ENCODE results near the gene C1QTNF6. TPM values are rescaled to one million over a fixed set of nuclear protein-coding genes. Genes with fewer than 3 reads are reported as not detected.

Gene C1QTNF6
- total and polyA plus RNA-seq, 10 of the 15 experiments (the other 5 are each of a cell fraction or from before 2014, with no cell fraction given) = 0.16 to 4.1 (median 1.3) TPM

DNA sequence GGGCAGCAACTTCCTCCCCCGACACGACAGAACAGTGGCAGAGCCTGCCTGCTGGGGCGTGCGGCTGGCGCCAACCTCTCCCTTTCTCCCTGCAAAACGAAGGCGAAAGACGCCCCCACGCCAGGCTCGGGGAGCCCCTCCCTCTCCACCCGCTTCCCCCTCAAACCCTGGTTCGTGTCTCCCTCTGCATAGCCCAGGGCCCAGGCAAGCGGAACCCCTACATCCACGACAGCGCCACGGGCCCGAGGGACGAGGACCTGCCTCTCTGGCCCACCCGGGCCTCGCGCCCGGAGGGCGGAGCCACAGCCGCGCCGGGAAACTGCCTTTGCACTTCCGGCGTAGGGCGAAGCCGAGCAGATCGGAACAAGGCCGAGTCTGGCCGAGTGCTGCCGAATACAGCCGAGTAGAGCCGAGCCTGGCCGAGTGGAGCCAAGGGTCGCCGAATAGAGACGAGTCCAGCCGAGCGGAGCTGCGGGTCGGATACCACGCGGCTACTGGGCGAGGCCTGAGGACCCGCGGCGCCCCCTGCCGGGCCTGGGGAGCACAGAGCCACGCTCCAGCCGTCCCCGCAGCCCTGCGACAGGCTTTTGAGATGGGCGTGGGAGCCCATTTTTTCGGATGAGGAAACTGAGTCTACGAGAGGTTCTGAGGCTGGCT, 11.2 kb upstream of the C1QTNF6 start (continued):
- TF ChIP-seq, protein P1, sequence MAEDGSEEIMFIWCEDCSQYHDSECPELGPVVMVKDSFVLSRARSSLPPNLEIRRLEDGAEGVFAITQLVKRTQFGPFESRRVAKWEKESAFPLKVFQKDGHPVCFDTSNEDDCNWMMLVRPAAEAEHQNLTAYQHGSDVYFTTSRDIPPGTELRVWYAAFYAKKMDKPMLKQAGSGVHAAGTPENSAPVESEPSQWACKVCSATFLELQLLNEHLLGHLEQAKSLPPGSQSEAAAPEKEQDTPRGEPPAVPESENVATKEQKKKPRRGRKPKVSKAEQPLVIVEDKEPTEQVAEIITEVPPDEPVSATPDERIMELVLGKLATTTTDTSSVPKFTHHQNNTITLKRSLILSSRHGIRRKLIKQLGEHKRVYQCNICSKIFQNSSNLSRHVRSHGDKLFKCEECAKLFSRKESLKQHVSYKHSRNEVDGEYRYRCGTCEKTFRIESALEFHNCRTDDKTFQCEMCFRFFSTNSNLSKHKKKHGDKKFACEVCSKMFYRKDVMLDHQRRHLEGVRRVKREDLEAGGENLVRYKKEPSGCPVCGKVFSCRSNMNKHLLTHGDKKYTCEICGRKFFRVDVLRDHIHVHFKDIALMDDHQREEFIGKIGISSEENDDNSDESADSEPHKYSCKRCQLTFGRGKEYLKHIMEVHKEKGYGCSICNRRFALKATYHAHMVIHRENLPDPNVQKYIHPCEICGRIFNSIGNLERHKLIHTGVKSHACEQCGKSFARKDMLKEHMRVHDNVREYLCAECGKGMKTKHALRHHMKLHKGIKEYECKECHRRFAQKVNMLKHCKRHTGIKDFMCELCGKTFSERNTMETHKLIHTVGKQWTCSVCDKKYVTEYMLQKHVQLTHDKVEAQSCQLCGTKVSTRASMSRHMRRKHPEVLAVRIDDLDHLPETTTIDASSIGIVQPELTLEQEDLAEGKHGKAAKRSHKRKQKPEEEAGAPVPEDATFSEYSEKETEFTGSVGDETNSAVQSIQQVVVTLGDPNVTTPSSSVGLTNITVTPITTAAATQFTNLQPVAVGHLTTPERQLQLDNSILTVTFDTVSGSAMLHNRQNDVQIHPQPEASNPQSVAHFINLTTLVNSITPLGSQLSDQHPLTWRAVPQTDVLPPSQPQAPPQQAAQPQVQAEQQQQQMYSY (CRISPR knock-in tag; IDR thresholded peaks at IDR 0.05) = no peak
- TF ChIP-seq STAT3 (IDR thresholded peaks at IDR 0.05; ENCODE audit: low read depth, low read length) (no peak), ZZZ3 (IDR thresholded peaks at IDR 0.05; ENCODE audit: control insufficient read depth, insufficient read length, low read depth) (no peak), EP300 (IDR thresholded peaks at IDR 0.05; ENCODE audit: borderline replicate concordance in 1 of 2, control insufficient read depth in 1 of 2, low read depth in 2 of 2, low read length in 2 of 2) (no peak), LARP7 (IDR thresholded peaks at IDR 0.05) (peak; percentile 48), CREM (IDR thresholded peaks at IDR 0.05; ENCODE audit: low read depth) (peak; percentile 16; the same call in 1 of the 2 replicates), E2F8 (IDR thresholded peaks at IDR 0.05; ENCODE audit: low read depth, partially characterized antibody) (no peak), HDAC6 (IDR thresholded peaks at IDR 0.05; ENCODE audit: unreplicated experiment) (no peak), ZNF274 (IDR thresholded peaks at IDR 0.05; ENCODE audit: insufficient read depth, insufficient read length) (no peak), HDGF (IDR thresholded peaks at IDR 0.05) (peak; percentile 90), EGR1 (IDR thresholded peaks at IDR 0.05; ENCODE audit: borderline replicate concordance in 1 of 2, low read depth in 2 of 2, low read length in 2 of 2) (peak in 1 of 2 experiments; percentile 17; a peak in 1 of 3 replicates), JUND (IDR thresholded peaks at IDR 0.05; ENCODE audit: low read depth, low read length) (0 out of 2 replicates have a peak, but pooled peaks have one; percentile 27), TBL1XR1 (IDR thresholded peaks at IDR 0.05; ENCODE audit: low read depth, low read length) (no peak; the same call in none of the 2 replicates), RELA (IDR thresholded peaks at IDR 0.05; ENCODE audit: borderline replicate concordance, partially characterized antibody) (no peak)
- TF ChIP-seq, protein P2, sequence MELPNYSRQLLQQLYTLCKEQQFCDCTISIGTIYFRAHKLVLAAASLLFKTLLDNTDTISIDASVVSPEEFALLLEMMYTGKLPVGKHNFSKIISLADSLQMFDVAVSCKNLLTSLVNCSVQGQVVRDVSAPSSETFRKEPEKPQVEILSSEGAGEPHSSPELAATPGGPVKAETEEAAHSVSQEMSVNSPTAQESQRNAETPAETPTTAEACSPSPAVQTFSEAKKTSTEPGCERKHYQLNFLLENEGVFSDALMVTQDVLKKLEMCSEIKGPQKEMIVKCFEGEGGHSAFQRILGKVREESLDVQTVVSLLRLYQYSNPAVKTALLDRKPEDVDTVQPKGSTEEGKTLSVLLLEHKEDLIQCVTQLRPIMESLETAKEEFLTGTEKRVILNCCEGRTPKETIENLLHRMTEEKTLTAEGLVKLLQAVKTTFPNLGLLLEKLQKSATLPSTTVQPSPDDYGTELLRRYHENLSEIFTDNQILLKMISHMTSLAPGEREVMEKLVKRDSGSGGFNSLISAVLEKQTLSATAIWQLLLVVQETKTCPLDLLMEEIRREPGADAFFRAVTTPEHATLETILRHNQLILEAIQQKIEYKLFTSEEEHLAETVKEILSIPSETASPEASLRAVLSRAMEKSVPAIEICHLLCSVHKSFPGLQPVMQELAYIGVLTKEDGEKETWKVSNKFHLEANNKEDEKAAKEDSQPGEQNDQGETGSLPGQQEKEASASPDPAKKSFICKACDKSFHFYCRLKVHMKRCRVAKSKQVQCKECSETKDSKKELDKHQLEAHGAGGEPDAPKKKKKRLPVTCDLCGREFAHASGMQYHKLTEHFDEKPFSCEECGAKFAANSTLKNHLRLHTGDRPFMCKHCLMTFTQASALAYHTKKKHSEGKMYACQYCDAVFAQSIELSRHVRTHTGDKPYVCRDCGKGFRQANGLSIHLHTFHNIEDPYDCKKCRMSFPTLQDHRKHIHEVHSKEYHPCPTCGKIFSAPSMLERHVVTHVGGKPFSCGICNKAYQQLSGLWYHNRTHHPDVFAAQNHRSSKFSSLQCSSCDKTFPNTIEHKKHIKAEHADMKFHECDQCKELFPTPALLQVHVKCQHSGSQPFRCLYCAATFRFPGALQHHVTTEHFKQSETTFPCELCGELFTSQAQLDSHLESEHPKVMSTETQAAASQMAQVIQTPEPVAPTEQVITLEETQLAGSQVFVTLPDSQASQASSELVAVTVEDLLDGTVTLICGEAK (IDR thresholded peaks at IDR 0.05; ENCODE audit: borderline replicate concordance) = peak; percentile 59
- TF ChIP-seq, protein P3, sequence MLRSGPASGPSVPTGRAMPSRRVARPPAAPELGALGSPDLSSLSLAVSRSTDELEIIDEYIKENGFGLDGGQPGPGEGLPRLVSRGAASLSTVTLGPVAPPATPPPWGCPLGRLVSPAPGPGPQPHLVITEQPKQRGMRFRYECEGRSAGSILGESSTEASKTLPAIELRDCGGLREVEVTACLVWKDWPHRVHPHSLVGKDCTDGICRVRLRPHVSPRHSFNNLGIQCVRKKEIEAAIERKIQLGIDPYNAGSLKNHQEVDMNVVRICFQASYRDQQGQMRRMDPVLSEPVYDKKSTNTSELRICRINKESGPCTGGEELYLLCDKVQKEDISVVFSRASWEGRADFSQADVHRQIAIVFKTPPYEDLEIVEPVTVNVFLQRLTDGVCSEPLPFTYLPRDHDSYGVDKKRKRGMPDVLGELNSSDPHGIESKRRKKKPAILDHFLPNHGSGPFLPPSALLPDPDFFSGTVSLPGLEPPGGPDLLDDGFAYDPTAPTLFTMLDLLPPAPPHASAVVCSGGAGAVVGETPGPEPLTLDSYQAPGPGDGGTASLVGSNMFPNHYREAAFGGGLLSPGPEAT (IDR thresholded peaks at IDR 0.05; ENCODE audit: low read depth) = peak; percentile 42; the same call in 1 of the 2 replicates

All from GM12878 (cell line).